ENCODE results near the gene AGO3. TPM values are rescaled to one million over a fixed set of nuclear protein-coding genes. Genes with fewer than 3 reads are reported as not detected.

The AGO3 gene
- polyA plus RNA-seq, 1 donor from 2014 or later = 13.1 TPM

GRCh38 chr1:36097693-36098585, 167.0 kb downstream of the AGO3 start:
- Mint-ChIP-seq H3K27me3 (no peaks in the 10 kb centered on the region), H3K9me3 (no peaks in the 10 kb centered on the region), H3K4me3 (no peak overlapping the region), H3K4me1 (peaks cover 0 to 2% (median 0%) of the 10 kb centered on the region in 3 donors), H3K36me3 (no peaks in the 10 kb centered on the region), H3K27ac (peak overlapping the region in 1 of 3 donors; percentile 80)

- no peaks in the 10 kb centered on the region for H3K9me3 Mint-ChIP-seq
- no peaks in the 10 kb centered on the region for H3K27me3 Mint-ChIP-seq
- H3K27ac Mint-ChIP-seq = no peak overlapping the region
- H3K4me3 Mint-ChIP-seq = no peak overlapping the region
- peaks cover 0 to 2% (median 0%) of the 10 kb centered on the region in 3 donors for H3K4me1 Mint-ChIP-seq
- H3K36me3 Mint-ChIP-seq = no peaks in the 10 kb centered on the region
Measured at GRCh38 chr1:36098650-36099365, 167.9 kb downstream of the AGO3 start.

GRCh38 chr1:36099681-36100341, 168.9 kb downstream of the AGO3 start:
- H3K4me3 Mint-ChIP-seq = no peak overlapping the region
- no peaks in the 10 kb centered on the region for H3K36me3 Mint-ChIP-seq
- H3K27me3 Mint-ChIP-seq = no peaks in the 10 kb centered on the region
- peaks cover 0 to 2% (median 0%) of the 10 kb centered on the region in 3 donors for H3K4me1 Mint-ChIP-seq
- no peaks in the 10 kb centered on the region for H3K9me3 Mint-ChIP-seq
- H3K27ac Mint-ChIP-seq = no peak overlapping the region

- Mint-ChIP-seq H3K9me3 (no peaks in the 10 kb centered on the region), H3K4me3 (no peak overlapping the region), H3K27me3 (no peaks in the 10 kb centered on the region), H3K27ac (peak overlapping the region in 1 of 3 donors; percentile 35), H3K4me1 (peaks cover 0 to 2% (median 0%) of the 10 kb centered on the region in 3 donors), H3K36me3 (no peaks in the 10 kb centered on the region)
Measured at GRCh38 chr1:36100376-36100775, 169.5 kb downstream of the AGO3 start.

GRCh38 chr1:36101546-36101945, 170.6 kb downstream of the AGO3 start:
- H3K36me3 Mint-ChIP-seq = no peaks in the 10 kb centered on the region
- peaks cover 0 to 2% (median 0%) of the 10 kb centered on the region in 3 donors for H3K4me1 Mint-ChIP-seq
- H3K27me3 Mint-ChIP-seq = no peaks in the 10 kb centered on the region
- no peaks in the 10 kb centered on the region for H3K9me3 Mint-ChIP-seq
- no peak overlapping the region for H3K4me3 Mint-ChIP-seq
- no peak overlapping the region for H3K27ac Mint-ChIP-seq

- H3K9me3 Mint-ChIP-seq = no peaks in the 10 kb centered on the region
- H3K4me1 Mint-ChIP-seq = no peaks in the 10 kb centered on the region
- H3K36me3 Mint-ChIP-seq = no peaks in the 10 kb centered on the region
- H3K4me3 Mint-ChIP-seq = no peak overlapping the region
- no peaks in the 10 kb centered on the region for H3K27me3 Mint-ChIP-seq
- no peak overlapping the region for H3K27ac Mint-ChIP-seq
Measured at GRCh38 chr1:36106269-36106668, 175.4 kb downstream of the AGO3 start.

GRCh38 chr1:36107394-36107793, 176.5 kb downstream of the AGO3 start:
- Mint-ChIP-seq H3K27ac (peak overlapping the region in 1 of 3 donors; percentile 41), H3K4me3 (no peak overlapping the region), H3K9me3 (no peaks in the 10 kb centered on the region), H3K27me3 (no peaks in the 10 kb centered on the region), H3K4me1 (no peaks in the 10 kb centered on the region), H3K36me3 (no peaks in the 10 kb centered on the region)

GRCh38 chr1:36108314-36108713, 177.4 kb downstream of the AGO3 start:
- Mint-ChIP-seq H3K9me3 (no peaks in the 10 kb centered on the region), H3K27ac (no peak overlapping the region), H3K4me1 (no peaks in the 10 kb centered on the region), H3K27me3 (no peaks in the 10 kb centered on the region), H3K4me3 (no peak overlapping the region), H3K36me3 (no peaks in the 10 kb centered on the region)

- Mint-ChIP-seq H3K4me1 (no peaks in the 10 kb centered on the region), H3K4me3 (no peak overlapping the region), H3K27ac (no peak overlapping the region)
Measured at GRCh38 chr1:36109041-36109679, 178.3 kb downstream of the AGO3 start.

GRCh38 chr1:36111151-36111550, 180.2 kb downstream of the AGO3 start:
- H3K4me3 Mint-ChIP-seq = peak overlapping the region in 1 of 4 donors; percentile 67
- no peaks in the 10 kb centered on the region for H3K27me3 Mint-ChIP-seq
- no peaks in the 10 kb centered on the region for H3K36me3 Mint-ChIP-seq
- peak overlapping the region in 1 of 3 donors; percentile 44 for H3K27ac Mint-ChIP-seq
- no peaks in the 10 kb centered on the region for H3K4me1 Mint-ChIP-seq
- no peaks in the 10 kb centered on the region for H3K9me3 Mint-ChIP-seq

More at GRCh38 chr1:36109041-36109679, 178.3 kb downstream of the AGO3 start:
- H3K27me3 Mint-ChIP-seq = no peaks in the 10 kb centered on the region
- no peaks in the 10 kb centered on the region for H3K36me3 Mint-ChIP-seq
- H3K9me3 Mint-ChIP-seq = no peaks in the 10 kb centered on the region

- Mint-ChIP-seq H3K4me3 (no peak overlapping the region), H3K27me3 (no peaks in the 10 kb centered on the region), H3K4me1 (no peaks in the 10 kb centered on the region), H3K27ac (peak overlapping the region in 1 of 3 donors; percentile 82), H3K9me3 (no peaks in the 10 kb centered on the region), H3K36me3 (no peaks in the 10 kb centered on the region)
Measured at GRCh38 chr1:36112823-36113222, 181.9 kb downstream of the AGO3 start.

GRCh38 chr1:36114371-36114770, 183.5 kb downstream of the AGO3 start:
- Mint-ChIP-seq H3K4me3 (no peak overlapping the region), H3K9me3 (no peaks in the 10 kb centered on the region), H3K27me3 (no peaks in the 10 kb centered on the region), H3K27ac (no peak overlapping the region), H3K36me3 (no peaks in the 10 kb centered on the region), H3K4me1 (no peaks in the 10 kb centered on the region)

GRCh38 chr1:36115200-36115669, 184.3 kb downstream of the AGO3 start:
- Mint-ChIP-seq H3K4me3 (no peak overlapping the region), H3K9me3 (no peaks in the 10 kb centered on the region), H3K27ac (no peak overlapping the region), H3K36me3 (no peaks in the 10 kb centered on the region), H3K27me3 (no peaks in the 10 kb centered on the region), H3K4me1 (no peaks in the 10 kb centered on the region)

- no peaks in the 10 kb centered on the region for H3K4me1 Mint-ChIP-seq
- no peaks in the 10 kb centered on the region for H3K27me3 Mint-ChIP-seq
- no peaks in the 10 kb centered on the region for H3K9me3 Mint-ChIP-seq
- no peaks in the 10 kb centered on the region for H3K36me3 Mint-ChIP-seq
- H3K4me3 Mint-ChIP-seq = no peak overlapping the region
- no peak overlapping the region for H3K27ac Mint-ChIP-seq
Measured at GRCh38 chr1:36115931-36116330, 185.0 kb downstream of the AGO3 start.

GRCh38 chr1:36116901-36117300, 186.0 kb downstream of the AGO3 start:
- Mint-ChIP-seq H3K9me3 (no peaks in the 10 kb centered on the region), H3K4me1 (no peaks in the 10 kb centered on the region), H3K4me3 (no peak overlapping the region), H3K27me3 (no peaks in the 10 kb centered on the region), H3K36me3 (no peaks in the 10 kb centered on the region), H3K27ac (no peak overlapping the region)
